Measurements from ENCODE around the gene ZNF337. TPM values are rescaled to one million over a fixed set of nuclear protein-coding genes. Genes with fewer than 3 reads are reported as not detected.

ZNF337 gene
- total and polyA plus RNA-seq, 4 donors = 1.1 to 5.9 (median 3.2) TPM

GRCh38 chr20:25683050-25683449, 13.6 kb downstream of the ZNF337 start:
- Histone ChIP-seq H3K27me3 (ENCODE audit: control insufficient read depth in 4 of 4, insufficient read depth in 4 of 4, low read length in 3 of 4) (no peaks in the 10 kb centered on the region), H3K36me3 (ENCODE audit: control insufficient read depth in 4 of 4, insufficient read depth in 3 of 4, low read depth in 1 of 4, low read length in 3 of 4) (peaks cover 0 to 11% (median 6%) of the 10 kb centered on the region in 4 donors), H3K4me3 (ENCODE audit: low read depth in 1 of 3, low read length in 3 of 3) (no peak overlapping the region), H3K9ac (ENCODE audit: low read depth in 1 of 2, low read length in 2 of 2) (no peak overlapping the region), H3K27ac (ENCODE audit: low read depth in 1 of 2, low read length in 2 of 2) (no peak overlapping the region), H3K4me1 (ENCODE audit: control insufficient read depth in 4 of 4, insufficient read depth in 4 of 4, low read length in 3 of 4) (no peaks in the 10 kb centered on the region), H3K9me3 (ENCODE audit: control insufficient read depth in 4 of 4, low read length in 3 of 4) (no peaks in the 10 kb centered on the region)
- TF ChIP-seq FOXA2 (IDR thresholded peaks at IDR 0.05) (no peak), NR2F2 (IDR thresholded peaks at IDR 0.05) (no peak), GABPA (IDR thresholded peaks at IDR 0.05 in 1 of 2, conservative IDR thresholded peaks at IDR 0.05 in 1 of 2) (no peak)
- WGBS = 97% methylated on average over 2 of the region's 2 CpGs
- no peak for DNase-seq (ENCODE audit: low spot score)

- DNase-seq (ENCODE audit: low spot score) = no peak
- Histone ChIP-seq H3K4me1 (ENCODE audit: control insufficient read depth in 4 of 4, insufficient read depth in 4 of 4, low read length in 3 of 4) (no peaks in the 10 kb centered on the region), H3K27me3 (ENCODE audit: control insufficient read depth in 4 of 4, insufficient read depth in 4 of 4, low read length in 3 of 4) (no peaks in the 10 kb centered on the region), H3K9me3 (ENCODE audit: control insufficient read depth in 4 of 4, low read length in 3 of 4) (no peaks in the 10 kb centered on the region), H3K9ac (ENCODE audit: low read depth in 1 of 2, low read length in 2 of 2) (no peak overlapping the region), H3K27ac (ENCODE audit: low read depth in 1 of 2, low read length in 2 of 2) (no peak overlapping the region), H3K4me3 (ENCODE audit: low read depth in 1 of 3, low read length in 3 of 3) (no peak overlapping the region), H3K36me3 (ENCODE audit: control insufficient read depth in 4 of 4, insufficient read depth in 3 of 4, low read depth in 1 of 4, low read length in 3 of 4) (peaks cover 2 to 49% (median 36%) of the 10 kb centered on the region in 4 donors)
- no peak for TF ChIP-seq ZBTB33 (IDR thresholded peaks at IDR 0.05)
- no peak for TF ChIP-seq TAF1 (conservative IDR thresholded peaks at IDR 0.05)
- TF ChIP-seq REST (IDR thresholded peaks at IDR 0.05) = no peak
- no peak for TF ChIP-seq MAX (IDR thresholded peaks at IDR 0.05)
- no peak for TF ChIP-seq NR2F2 (IDR thresholded peaks at IDR 0.05)
- no peak for TF ChIP-seq HNF4A (conservative IDR thresholded peaks at IDR 0.05)
- TF ChIP-seq RAD21 (IDR thresholded peaks at IDR 0.05) = no peak
- no peak for TF ChIP-seq FOXA2 (IDR thresholded peaks at IDR 0.05)
- no peak for TF ChIP-seq EGR1 (IDR thresholded peaks at IDR 0.05; ENCODE audit: low read depth in 2 of 2)
- WGBS = 96% methylated on average over 10 of the region's 10 CpGs
Measured at GRCh38 chr20:25676164-25676809, 20.4 kb downstream of the ZNF337 start.

- H3K9ac ChIP-seq (ENCODE audit: low read depth in 1 of 2, low read length in 2 of 2) = no peak overlapping the region
- WGBS = 95% methylated on average over 6 of the region's 6 CpGs
- no peak overlapping the region for H3K4me3 ChIP-seq (ENCODE audit: low read depth in 1 of 3, low read length in 3 of 3)
- TF ChIP-seq RAD21 (IDR thresholded peaks at IDR 0.05) = no peak
- no peak for TF ChIP-seq CTCF (IDR thresholded peaks at IDR 0.05; ENCODE audit: low read depth, low read length, missing input control)
- TF ChIP-seq ZBTB33 (IDR thresholded peaks at IDR 0.05) = no peak
- no peak for TF ChIP-seq REST (IDR thresholded peaks at IDR 0.05)
- no peak for TF ChIP-seq MAX (IDR thresholded peaks at IDR 0.05)
Measured at GRCh38 chr20:25675161-25675560, 21.5 kb downstream of the ZNF337 start.

More at GRCh38 chr20:25675161-25675560, 21.5 kb downstream of the ZNF337 start:
- DNase-seq (ENCODE audit: low spot score) = no peak
- Histone ChIP-seq H3K27ac (ENCODE audit: low read depth in 1 of 2, low read length in 2 of 2) (no peak overlapping the region), H3K27me3 (ENCODE audit: control insufficient read depth in 4 of 4, insufficient read depth in 4 of 4, low read length in 3 of 4) (no peaks in the 10 kb centered on the region), H3K4me1 (ENCODE audit: control insufficient read depth in 4 of 4, insufficient read depth in 4 of 4, low read length in 3 of 4) (no peaks in the 10 kb centered on the region), H3K36me3 (ENCODE audit: control insufficient read depth in 4 of 4, insufficient read depth in 3 of 4, low read depth in 1 of 4, low read length in 3 of 4) (peaks cover 3 to 44% (median 36%) of the 10 kb centered on the region in 4 donors), H3K9me3 (ENCODE audit: control insufficient read depth in 4 of 4, low read length in 3 of 4) (no peaks in the 10 kb centered on the region)
